IPS-18a (cell line): ENCODE results near the gene DNM3.
A peak's percentile ranks its signal among the peaks of the same experiment; 100 is the strongest.

Source experiments
- H3K27ac ChIP-seq: one replicate; pipeline ENCODE4 v1.5.1; 2013; ENCODE audit warnings: low read length
- H3K27me3 ChIP-seq: one replicate; pipeline ENCODE4 v1.6.1; 2013; ENCODE audit warnings: mild to moderate bottlenecking, low read length; ENCODE audit not compliant: control insufficient read depth, insufficient read depth
- H3K36me3 ChIP-seq: one replicate; pipeline ENCODE4 v1.6.1; 2013; ENCODE audit warnings: low read depth, low read length; ENCODE audit not compliant: control insufficient read depth
- H3K4me1 ChIP-seq: one replicate; pipeline ENCODE4 v1.6.1; 2013; ENCODE audit warnings: low read depth, low read length; ENCODE audit not compliant: control insufficient read depth
- H3K4me3 ChIP-seq: one replicate; pipeline ENCODE4 v1.5.1; 2013; ENCODE audit warnings: low read length
- H3K9ac ChIP-seq: one replicate; pipeline ENCODE4 v1.6.1; 2013; ENCODE audit warnings: mild to moderate bottlenecking, low read length, moderate library complexity
- H3K9me3 ChIP-seq: one replicate; pipeline ENCODE4 v1.6.1; 2013; ENCODE audit warnings: low read depth, low read length; ENCODE audit not compliant: control insufficient read depth

The DNM3 gene

GRCh38 chr1:171909711-171910110 is 68.4 kb downstream of the DNM3 start:
- H3K36me3 ChIP-seq: no peaks in the 10 kb centered on the region
- peaks cover 18% of the 10 kb centered on the region for H3K4me1 ChIP-seq
- no peaks in the 10 kb centered on the region for H3K9me3 ChIP-seq
- peak overlapping the region; percentile 4 for H3K4me3 ChIP-seq
- H3K27ac ChIP-seq: no peak overlapping the region
- H3K9ac ChIP-seq: no peak overlapping the region
- no peaks in the 10 kb centered on the region for H3K27me3 ChIP-seq

DNA sequence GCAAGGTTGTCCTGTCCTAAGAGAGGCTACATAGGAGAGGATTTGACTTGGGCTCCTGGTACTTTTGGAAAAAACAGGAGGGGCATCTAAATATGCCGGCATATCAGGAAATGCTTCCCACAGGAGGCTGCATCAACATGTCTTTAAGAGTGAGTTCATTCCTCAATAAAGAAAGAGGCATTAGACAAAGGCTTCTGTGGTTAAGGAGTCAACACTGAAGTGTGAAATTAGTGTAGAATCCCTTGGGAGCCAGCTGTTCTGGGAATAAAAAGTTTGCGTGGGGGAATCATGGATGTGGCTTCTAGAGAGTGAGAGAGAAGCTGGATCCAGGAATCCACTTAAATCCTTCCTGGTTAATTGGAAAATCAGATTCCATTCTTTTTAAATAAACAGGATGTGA is 69.5 kb downstream of the DNM3 start:
- H3K36me3 ChIP-seq: no peaks in the 10 kb centered on the region
- H3K4me1 ChIP-seq: peaks cover 18% of the 10 kb centered on the region
- no peak overlapping the region for H3K27ac ChIP-seq
- no peak overlapping the region for H3K9ac ChIP-seq
- H3K27me3 ChIP-seq: no peaks in the 10 kb centered on the region
- no peak overlapping the region for H3K4me3 ChIP-seq
- no peaks in the 10 kb centered on the region for H3K9me3 ChIP-seq

- no peak overlapping the region for H3K9ac ChIP-seq
- H3K9me3 ChIP-seq: no peaks in the 10 kb centered on the region
- no peak overlapping the region for H3K4me3 ChIP-seq
- H3K36me3 ChIP-seq: no peaks in the 10 kb centered on the region
- peaks cover 18% of the 10 kb centered on the region for H3K4me1 ChIP-seq
- no peak overlapping the region for H3K27ac ChIP-seq
- H3K27me3 ChIP-seq: no peaks in the 10 kb centered on the region
Observed at GRCh38 chr1:171911506-171911905, 70.2 kb downstream of the DNM3 start.

GRCh38 chr1:171912509-171913175 is 71.3 kb downstream of the DNM3 start:
- Histone ChIP-seq H3K4me3 (no peak overlapping the region), H3K4me1 (peaks cover 18% of the 10 kb centered on the region), H3K36me3 (no peaks in the 10 kb centered on the region), H3K9ac (no peak overlapping the region), H3K27ac (no peak overlapping the region), H3K27me3 (no peaks in the 10 kb centered on the region), H3K9me3 (no peaks in the 10 kb centered on the region)

DNA sequence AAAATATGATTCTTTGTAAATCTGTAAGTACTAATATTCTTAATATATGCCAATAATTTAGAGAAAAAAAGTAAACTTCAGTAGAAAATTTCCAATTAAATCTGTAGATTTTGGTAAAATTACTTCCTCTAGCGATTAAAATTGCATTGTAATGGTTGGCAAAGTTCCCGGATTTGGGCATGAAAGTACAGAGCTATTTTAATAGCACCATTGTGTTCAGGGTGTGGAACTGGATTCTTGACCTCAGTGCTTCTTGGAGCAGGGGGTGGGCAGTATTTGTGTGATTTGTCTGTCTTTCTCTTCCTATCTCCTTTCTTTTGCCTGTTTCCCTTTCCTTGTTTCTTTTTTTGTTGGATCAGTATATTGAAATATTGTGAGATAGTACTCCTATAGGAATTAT is 72.1 kb downstream of the DNM3 start:
- H3K9ac ChIP-seq: no peak overlapping the region
- H3K27ac ChIP-seq: no peak overlapping the region
- H3K27me3 ChIP-seq: no peaks in the 10 kb centered on the region
- H3K4me3 ChIP-seq: no peak overlapping the region
- no peaks in the 10 kb centered on the region for H3K36me3 ChIP-seq
- H3K9me3 ChIP-seq: no peaks in the 10 kb centered on the region
- H3K4me1 ChIP-seq: peaks cover 18% of the 10 kb centered on the region

DNA sequence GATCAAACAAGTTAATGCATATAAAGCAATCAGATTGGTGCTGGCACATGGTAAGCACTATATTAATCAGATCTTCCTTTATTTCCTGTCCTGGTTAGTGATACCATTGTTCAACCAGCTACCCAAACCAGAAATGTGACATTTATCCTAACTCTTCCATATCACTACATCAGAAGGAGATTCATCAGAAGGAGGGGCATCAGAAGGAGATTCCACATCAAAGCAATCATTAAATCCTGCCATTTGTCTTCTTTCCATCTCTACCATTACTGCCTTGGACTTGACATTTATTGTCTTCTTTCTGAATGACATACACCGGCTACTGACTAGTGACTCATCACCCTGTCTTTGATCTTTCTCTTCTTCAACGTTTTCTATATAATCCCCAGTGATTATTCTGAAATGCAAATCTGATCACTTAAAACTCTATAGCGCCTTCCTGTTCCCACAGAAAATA is 75.0 kb downstream of the DNM3 start:
- Histone ChIP-seq H3K27me3 (no peaks in the 10 kb centered on the region), H3K9me3 (no peaks in the 10 kb centered on the region), H3K9ac (no peak overlapping the region), H3K4me1 (no peaks in the 10 kb centered on the region), H3K36me3 (no peaks in the 10 kb centered on the region), H3K4me3 (no peak overlapping the region), H3K27ac (no peak overlapping the region)

DNA sequence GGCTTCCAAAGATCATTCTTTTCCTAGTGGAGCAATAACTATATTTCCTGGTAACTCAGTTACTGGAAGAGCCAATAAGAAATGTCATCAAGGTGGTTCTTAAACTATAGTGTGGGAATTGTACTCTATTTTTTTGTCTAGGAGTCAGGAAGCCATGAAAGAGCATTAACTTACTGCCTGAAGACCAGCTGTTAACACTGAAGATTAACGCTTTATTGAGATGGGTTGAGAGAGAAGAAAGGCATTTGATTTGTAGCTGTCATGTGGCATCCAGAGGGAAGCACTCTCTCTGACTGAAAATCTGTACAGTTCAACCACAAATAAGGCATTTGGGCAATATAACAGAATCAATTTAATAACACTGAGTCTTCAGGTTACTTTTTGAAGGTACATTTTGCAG is 76.0 kb downstream of the DNM3 start:
- Histone ChIP-seq H3K27me3 (no peaks in the 10 kb centered on the region), H3K27ac (no peak overlapping the region), H3K4me1 (no peaks in the 10 kb centered on the region), H3K9ac (no peak overlapping the region), H3K9me3 (no peaks in the 10 kb centered on the region), H3K36me3 (no peaks in the 10 kb centered on the region), H3K4me3 (no peak overlapping the region)

DNA sequence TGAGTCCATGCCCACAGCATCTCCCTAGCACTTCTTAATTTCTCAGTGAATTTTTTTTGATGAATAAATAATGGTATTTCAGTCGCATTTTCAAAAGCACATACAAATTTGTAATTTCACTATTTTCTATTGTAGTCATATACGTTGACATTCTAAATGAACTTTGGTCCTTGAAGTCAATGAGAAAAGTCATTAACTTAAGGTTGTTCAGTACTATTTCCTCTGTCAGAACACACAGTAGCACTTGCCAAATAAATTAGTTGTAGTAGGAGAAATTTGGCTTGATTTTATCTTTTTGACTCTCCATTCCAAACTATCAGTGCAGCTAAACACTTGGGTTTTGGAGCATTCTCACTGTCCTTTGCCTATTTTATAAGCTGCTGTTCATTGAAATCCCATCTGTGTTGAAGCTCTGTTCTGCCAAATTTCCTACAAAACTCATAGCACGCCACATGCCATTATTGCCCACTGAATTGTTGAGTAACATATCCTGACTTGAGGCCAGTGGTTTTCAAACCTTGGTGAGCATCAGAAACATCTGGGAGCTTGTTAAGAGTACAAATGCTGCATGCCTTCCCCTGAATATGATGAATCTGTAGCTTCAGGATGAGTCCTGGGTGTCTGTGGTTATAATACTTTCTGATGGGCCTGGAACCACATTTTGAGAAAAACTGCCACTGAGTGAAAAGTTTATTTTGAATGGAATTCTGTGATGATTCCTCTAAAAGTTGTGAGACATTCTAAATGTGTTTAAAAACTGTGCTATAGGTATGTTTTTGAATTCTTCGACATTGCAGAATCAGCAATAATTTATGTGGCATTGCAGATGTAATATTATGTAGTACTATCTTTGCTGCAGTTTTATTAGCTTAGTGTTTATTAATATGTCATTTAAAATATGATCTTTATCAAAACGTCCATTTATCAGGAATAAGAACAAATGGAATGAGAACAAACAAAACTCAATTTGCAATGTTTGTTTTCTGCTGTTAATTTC is 78.9 kb downstream of the DNM3 start:
- no peaks in the 10 kb centered on the region for H3K36me3 ChIP-seq
- no peak overlapping the region for H3K4me3 ChIP-seq
- H3K27me3 ChIP-seq: no peaks in the 10 kb centered on the region
- H3K4me1 ChIP-seq: no peaks in the 10 kb centered on the region
- no peak overlapping the region for H3K9ac ChIP-seq
- H3K27ac ChIP-seq: no peak overlapping the region
- no peaks in the 10 kb centered on the region for H3K9me3 ChIP-seq

DNA sequence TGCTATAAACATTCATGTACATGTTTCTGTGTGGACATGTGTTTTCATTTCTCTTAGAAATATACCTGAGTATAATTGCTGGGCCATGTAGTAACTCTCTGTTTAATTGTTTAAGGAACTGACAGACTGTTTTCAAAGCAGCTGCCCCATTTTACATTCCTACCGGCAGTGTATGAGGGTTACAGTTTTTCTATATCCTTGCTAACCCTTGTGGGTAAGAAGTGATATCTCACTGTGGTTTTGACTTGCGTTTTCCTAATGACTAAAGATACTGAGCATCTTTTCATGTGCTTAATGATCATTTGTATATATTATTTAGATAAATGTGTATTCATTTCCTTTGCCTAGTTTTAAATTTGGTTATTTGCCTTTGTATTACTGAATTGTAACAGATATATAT is 81.7 kb downstream of the DNM3 start:
- no peaks in the 10 kb centered on the region for H3K36me3 ChIP-seq
- H3K4me1 ChIP-seq: no peaks in the 10 kb centered on the region
- no peaks in the 10 kb centered on the region for H3K27me3 ChIP-seq
- no peak overlapping the region for H3K9ac ChIP-seq
- no peaks in the 10 kb centered on the region for H3K9me3 ChIP-seq
- H3K27ac ChIP-seq: no peak overlapping the region
- no peak overlapping the region for H3K4me3 ChIP-seq

DNA sequence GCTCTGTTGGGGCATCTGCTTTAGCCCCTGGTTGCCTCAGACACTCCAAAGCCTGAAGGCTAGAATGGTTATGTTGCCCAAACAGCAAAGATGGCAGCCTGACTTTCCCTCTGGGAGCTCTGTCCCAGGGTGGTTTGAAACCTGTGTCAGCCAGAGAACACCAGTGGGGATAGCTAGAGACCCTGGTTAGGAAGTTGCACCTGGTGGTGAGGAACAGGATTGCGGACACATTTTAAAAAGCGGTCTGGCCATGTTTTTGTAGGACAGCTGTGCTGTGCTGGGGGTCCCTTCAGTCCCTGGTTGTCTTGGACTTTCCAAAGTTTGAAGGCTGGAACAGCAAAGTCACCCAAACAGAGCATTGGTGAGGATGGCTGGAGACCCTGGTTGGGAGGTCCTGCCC is 87.8 kb downstream of the DNM3 start:
- Histone ChIP-seq H3K27ac (no peak overlapping the region), H3K9me3 (no peaks in the 10 kb centered on the region), H3K9ac (no peak overlapping the region), H3K27me3 (no peaks in the 10 kb centered on the region), H3K36me3 (no peaks in the 10 kb centered on the region), H3K4me3 (no peak overlapping the region), H3K4me1 (no peaks in the 10 kb centered on the region)

- no peak overlapping the region for H3K4me3 ChIP-seq
- no peak overlapping the region for H3K9ac ChIP-seq
- no peaks in the 10 kb centered on the region for H3K9me3 ChIP-seq
- no peak overlapping the region for H3K27ac ChIP-seq
- no peaks in the 10 kb centered on the region for H3K36me3 ChIP-seq
- no peaks in the 10 kb centered on the region for H3K4me1 ChIP-seq
- no peaks in the 10 kb centered on the region for H3K27me3 ChIP-seq
Observed at GRCh38 chr1:171931752-171932151, 90.5 kb downstream of the DNM3 start.
